WTC11 (cell line): Measurements from ENCODE around the gene ZMYND11. TPM values are rescaled to one million over a fixed set of nuclear protein-coding genes. Genes with fewer than 3 reads are reported as not detected.

Experiments used
- ATAC-seq: fragments of 200-7000 bp; cut with Tn5 transposase; 2 replicates; pipeline ENCODE4 v1.10.0; 2021; ENCODE audit warnings: mild to moderate bottlenecking, moderate library complexity
- CTCF ChIA-PET: fragments of 300-600 bp; sonication (Branson Sonifier 250); formaldehyde crosslinking; loops from one replicate; lab custom pipeline; 2021; ENCODE audit warnings: antibody characterized with exemption; lab: Charles Lee
- POLR2A ChIA-PET: fragments of 350-600 bp; sonication (Branson Sonifier 250); formaldehyde crosslinking; loops from one replicate; lab custom pipeline; 2021; ENCODE audit warnings: antibody characterized with exemption; lab: Charles Lee
- DNase-seq: peaks from one replicate; pipeline ENCODE4 v3.0.0; 2021; ENCODE audit warnings: low spot score
- H3K27ac Mint-ChIP-seq: 2 replicates; pipeline ENCODE4 v1.8.0; 2021; ENCODE audit warnings: mixed read lengths
- H3K27me3 Mint-ChIP-seq: 2 replicates; pipeline ENCODE4 v1.8.0; 2021; ENCODE audit warnings: low read depth, mild to moderate bottlenecking, moderate library complexity, mixed read lengths
- H3K36me3 Mint-ChIP-seq: 2 replicates; pipeline ENCODE4 v1.8.0; 2021; ENCODE audit warnings: mixed read lengths
- H3K4me1 Mint-ChIP-seq: 2 replicates; pipeline ENCODE4 v1.8.0; 2022; ENCODE audit warnings: mixed read lengths
- H3K4me3 Mint-ChIP-seq: 2 replicates; pipeline ENCODE4 v1.8.0; 2021; ENCODE audit warnings: mild to moderate bottlenecking, moderate library complexity, mixed read lengths
- H3K9me3 Mint-ChIP-seq: 2 replicates; pipeline ENCODE4 v1.8.0; 2021; ENCODE audit warnings: mixed read lengths
- E2F1 ChIP-seq: sonication (generic); formaldehyde crosslinking; IDR thresholded peaks from 2 replicates; pipeline ENCODE4 v1.8.0; 2022; ENCODE audit warnings: mild to moderate bottlenecking, missing genetic modification reagents
- ETV6 ChIP-seq: sonication (generic); formaldehyde crosslinking; IDR thresholded peaks from 2 replicates; pipeline ENCODE4 v1.8.1; 2022; ENCODE audit warnings: mild to moderate bottlenecking, missing genetic modification reagents
- FOXP4 ChIP-seq: sonication (generic); formaldehyde crosslinking; IDR thresholded peaks from 2 replicates; pipeline ENCODE4 v1.8.0; 2022; ENCODE audit warnings: mild to moderate bottlenecking, missing genetic modification reagents
- JUN ChIP-seq: sonication (generic); formaldehyde crosslinking; IDR thresholded peaks from 2 replicates; pipeline ENCODE4 v1.8.0; 2023; ENCODE audit warnings: mild to moderate bottlenecking, missing genetic modification reagents
- MLX ChIP-seq: sonication (generic); formaldehyde crosslinking; IDR thresholded peaks from 2 replicates; pipeline ENCODE4 v1.8.1; 2023; ENCODE audit warnings: mild to moderate bottlenecking, missing genetic modification reagents, moderate library complexity
- MXD4 ChIP-seq: fragments of 250-450 bp; sonication (Bioruptor Pico); IDR thresholded peaks from 2 replicates; pipeline ENCODE4 v1.8.0; 2021; ENCODE audit warnings: mild to moderate bottlenecking, moderate library complexity, borderline replicate concordance
- NFE2L1 ChIP-seq: sonication (generic); formaldehyde crosslinking; IDR thresholded peaks from 2 replicates; pipeline ENCODE4 v1.8.1; 2023; ENCODE audit warnings: missing genetic modification reagents
- NR1H2 ChIP-seq: sonication (generic); formaldehyde crosslinking; IDR thresholded peaks from 2 replicates; pipeline ENCODE4 v1.9.0; 2021; ENCODE audit warnings: mild to moderate bottlenecking, moderate library complexity, missing genetic modification reagents
- RORB ChIP-seq: fragments of 250-450 bp; sonication (Bioruptor Pico); IDR thresholded peaks from 2 replicates; pipeline ENCODE4 v1.9.0; 2021; ENCODE audit warnings: mild to moderate bottlenecking
- TEAD4 ChIP-seq: sonication (generic); formaldehyde crosslinking; IDR thresholded peaks from 2 replicates; pipeline ENCODE4 v1.8.0; 2022; ENCODE audit warnings: mild to moderate bottlenecking, missing genetic modification reagents
- USF1 ChIP-seq: sonication (generic); formaldehyde crosslinking; IDR thresholded peaks from 2 replicates; pipeline ENCODE4 v1.8.0; 2022; ENCODE audit warnings: mild to moderate bottlenecking, missing genetic modification reagents
- USF2 ChIP-seq: sonication (generic); formaldehyde crosslinking; IDR thresholded peaks from 2 replicates; pipeline ENCODE4 v1.8.1; 2023; ENCODE audit warnings: mild to moderate bottlenecking, missing genetic modification reagents, moderate library complexity
- ZNF219 ChIP-seq: sonication (generic); formaldehyde crosslinking; IDR thresholded peaks from 2 replicates; pipeline ENCODE4 v1.8.0; 2023; ENCODE audit warnings: missing genetic modification reagents, mild to moderate bottlenecking, borderline replicate concordance
- ZNF281 ChIP-seq: sonication (generic); formaldehyde crosslinking; IDR thresholded peaks from 2 replicates; pipeline ENCODE4 v1.8.0; 2023; ENCODE audit warnings: mild to moderate bottlenecking, missing genetic modification reagents
- ZNF396 ChIP-seq: fragments of 250-450 bp; sonication (Bioruptor Pico); IDR thresholded peaks from 2 replicates; pipeline ENCODE4 v1.8.0; 2021; ENCODE audit warnings: mild to moderate bottlenecking, moderate library complexity, borderline replicate concordance
- ZNF423 ChIP-seq: fragments of 250-450 bp; sonication (Bioruptor Pico); IDR thresholded peaks from 2 replicates; pipeline ENCODE4 v2.1.2; 2022; ENCODE audit warnings: mild to moderate bottlenecking, moderate library complexity
- total RNA-seq: library from RNA; stranded (reverse); gene quantifications from 3 replicates; pipeline ENCODE4 v1.2.3, GENCODE V29; 2021
- TF ChIP-seq, protein P1 (sequence below): sonication (generic); formaldehyde crosslinking; IDR thresholded peaks from 2 replicates; pipeline ENCODE4 v1.8.1; 2022; ENCODE audit warnings: mild to moderate bottlenecking, moderate library complexity, missing genetic modification reagents
- TF ChIP-seq, protein P2 (sequence below): sonication (generic); formaldehyde crosslinking; IDR thresholded peaks from 2 replicates; pipeline ENCODE4 v1.8.0; 2023; ENCODE audit warnings: missing genetic modification reagents

Gene ZMYND11
- total RNA-seq, 1 experiment from 2014 or later = 22.3 TPM

- DNase-seq (peak; percentile 44), ATAC-seq (peak; percentile 69)
- CTCF ChIA-PET = interaction anchor here (1.7 kb wide), 1 partner anchor 27 kb away, joined by 5 read pairs; no protein-coding TSS in a partner anchor
- Mint-ChIP-seq H3K9me3 (no peaks in the 10 kb centered on the region), H3K27me3 (no peaks in the 10 kb centered on the region; the same call in 1 of the 2 replicates), H3K4me1 (peaks cover 7% of the 10 kb centered on the region), H3K4me3 (no peak overlapping the region), H3K36me3 (no peaks in the 10 kb centered on the region), H3K27ac (no peak overlapping the region)
- peak; percentile 48; the same call in 1 of the 2 replicates for TF ChIP-seq USF1 (CRISPR knock-in tag)
- TF ChIP-seq, protein P1, sequence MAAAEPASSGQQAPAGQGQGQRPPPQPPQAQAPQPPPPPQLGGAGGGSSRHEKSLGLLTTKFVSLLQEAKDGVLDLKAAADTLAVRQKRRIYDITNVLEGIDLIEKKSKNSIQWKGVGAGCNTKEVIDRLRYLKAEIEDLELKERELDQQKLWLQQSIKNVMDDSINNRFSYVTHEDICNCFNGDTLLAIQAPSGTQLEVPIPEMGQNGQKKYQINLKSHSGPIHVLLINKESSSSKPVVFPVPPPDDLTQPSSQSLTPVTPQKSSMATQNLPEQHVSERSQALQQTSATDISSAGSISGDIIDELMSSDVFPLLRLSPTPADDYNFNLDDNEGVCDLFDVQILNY (CRISPR knock-in tag) = no peak
- TF ChIP-seq MXD4 = no peak
- TF ChIP-seq, protein P2, sequence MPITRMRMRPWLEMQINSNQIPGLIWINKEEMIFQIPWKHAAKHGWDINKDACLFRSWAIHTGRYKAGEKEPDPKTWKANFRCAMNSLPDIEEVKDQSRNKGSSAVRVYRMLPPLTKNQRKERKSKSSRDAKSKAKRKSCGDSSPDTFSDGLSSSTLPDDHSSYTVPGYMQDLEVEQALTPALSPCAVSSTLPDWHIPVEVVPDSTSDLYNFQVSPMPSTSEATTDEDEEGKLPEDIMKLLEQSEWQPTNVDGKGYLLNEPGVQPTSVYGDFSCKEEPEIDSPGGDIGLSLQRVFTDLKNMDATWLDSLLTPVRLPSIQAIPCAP (CRISPR knock-in tag) = no peak
- no peak for TF ChIP-seq NR1H2
- TF ChIP-seq MLX (CRISPR knock-in tag) = no peak
- no peak for TF ChIP-seq FOXP4 (CRISPR knock-in tag)
- peak; percentile 52 for TF ChIP-seq USF2 (CRISPR knock-in tag)
- TF ChIP-seq RORB = no peak
- POLR2A ChIA-PET = no interaction called here
These were observed 144.4 kb downstream of the ZMYND11 start for GRCh38 chr10:279655-280054.

GRCh38 chr10:282294-283139 lies 147.3 kb downstream of the ZMYND11 start:
- H3K27ac Mint-ChIP-seq = peak overlapping the region; percentile 60; the same call in 1 of the 2 replicates
- H3K9me3 Mint-ChIP-seq = no peaks in the 10 kb centered on the region
- H3K27me3 Mint-ChIP-seq = no peaks in the 10 kb centered on the region; the same call in 1 of the 2 replicates
- ATAC-seq (no peak), DNase-seq (no peak)
- CTCF ChIA-PET = interaction anchor here (0.8 to 1.3 kb wide), 3 partner anchors 13 to 506 kb away, joined by 3 read pairs; no protein-coding TSS in a partner anchor
- H3K4me3 Mint-ChIP-seq = no peak overlapping the region
- POLR2A ChIA-PET = no interaction called here
- H3K4me1 Mint-ChIP-seq = peaks cover 7% of the 10 kb centered on the region
- H3K36me3 Mint-ChIP-seq = no peaks in the 10 kb centered on the region
- TF ChIP-seq TEAD4 (no peak), FOXP4 (CRISPR knock-in tag) (no peak), ZNF281 (CRISPR knock-in tag) (no peak), NFE2L1 (CRISPR knock-in tag) (no peak), ETV6 (CRISPR knock-in tag) (no peak), ZNF219 (CRISPR knock-in tag) (no peak), RORB (no peak), ZNF423 (no peak), NR1H2 (no peak), E2F1 (CRISPR knock-in tag) (no peak), JUN (CRISPR knock-in tag) (no peak), ZNF396 (CRISPR knock-in tag) (no peak), MXD4 (no peak)
